K562 (cell line): ENCODE data around the gene SMYD2. TPM values are rescaled to one million over a fixed set of nuclear protein-coding genes. Genes with fewer than 3 reads are reported as not detected.

Experiments used
- ATAC-seq: fragments of 200-7000 bp; cut with Tn5 transposase; 3 replicates; pipeline ENCODE4 v1.9.1; 2020; ENCODE audit warnings: moderate library complexity
- BruUV-seq: library from RNA; stranded (reverse); fragments of 400-500 nt; replicated peaks from 2 replicates; lab custom pipeline; 2021; lab: Mats Ljungman, UMichigan
- CTCF ChIA-PET: fragments of 300-600 bp; formaldehyde crosslinking; extraction: SDS; loops from one replicate; lab custom pipeline; 2021; ENCODE audit warnings: low intra/inter-chr PET ratio; lab: Yijun Ruan, JAX
- POLR2A ChIA-PET: fragments of 300-600, 350-650 bp; sonication (Branson Sonifier 250); formaldehyde crosslinking; extraction: SDS; loops from one replicate; lab custom pipeline; 2021; ENCODE audit warnings: antibody characterized with exemption, inconsistent platforms; lab: Yijun Ruan, JAX
- DNase-seq, 4 experiments: peaks; one replicate each; pipeline versions ENCODE4 v3.0.0 to v3.0.0-alpha.2; 2011 to 2018; ENCODE audit warnings: low spot score in 3 of 4, mixed read lengths in 3 of 4; ENCODE audit errors: extremely low read depth in 1 of 4
- FAIRE-seq: peaks from 2 replicates; lab custom pipeline; 2011; peaks lifted over from hg19 to GRCh38; lab: Jason Lieb, UNC
- H2AFZ ChIP-seq: 2 replicates; pipeline ENCODE4 v1.6.0; 2011; ENCODE audit warnings: low read depth, low read length, control low read depth, inconsistent platforms
- H3K27ac ChIP-seq: fragments of 200-600 bp; 3 replicates; pipeline ENCODE4 v1.8.0; 2011; ENCODE audit warnings: low read depth, mild to moderate bottlenecking, control low read depth, inconsistent platforms, low read length, moderate library complexity, mixed read lengths; ENCODE audit errors: extremely low read depth
- H3K27me3 ChIP-seq, 2 experiments: fragments of 300-600 bp in 1 of 2; 2 replicates in 1 of 2; 3 replicates in 1 of 2; pipeline versions ENCODE4 v1.6.0 to v1.8.0; 2011; ENCODE audit warnings: inconsistent platforms in 2 of 2, low read length in 2 of 2, mild to moderate bottlenecking in 1 of 2, mixed read lengths in 1 of 2, moderate library complexity in 1 of 2; ENCODE audit not compliant: control insufficient read depth in 2 of 2, insufficient read depth in 2 of 2
- H3K36me3 ChIP-seq: fragments of 300-600 bp; 3 replicates; pipeline ENCODE4 v1.8.0; 2011; ENCODE audit warnings: mild to moderate bottlenecking, low read length, inconsistent platforms; ENCODE audit not compliant: control insufficient read depth, insufficient read depth
- H3K4me1 ChIP-seq, 2 experiments: fragments of 200-600 bp in 1 of 2; replicated peaks in 1 of 2; 2 replicates in 1 of 2; 3 replicates in 1 of 2; pipeline versions ENCODE4 v1.5.1 to v1.8.0; 2011; ENCODE audit warnings: inconsistent platforms in 2 of 2, low read length in 2 of 2, mild to moderate bottlenecking in 1 of 2, mixed read lengths in 1 of 2, moderate library complexity in 1 of 2; ENCODE audit not compliant: control insufficient read depth in 2 of 2, insufficient read depth in 2 of 2
- H3K4me2 ChIP-seq: 2 replicates; pipeline ENCODE4 v1.6.1; 2011; ENCODE audit warnings: low read length, control low read depth, inconsistent platforms, mixed read lengths; ENCODE audit not compliant: insufficient read depth
- H3K4me3 ChIP-seq: fragments of 200-600 bp; sonication (generic), shearing (Covaris generic); 2 replicates; pipeline ENCODE4 v1.5.1; 2016; ENCODE audit warnings: control low read depth, inconsistent platforms
- H3K79me2 ChIP-seq: fragments of 200-600 bp; 3 replicates; pipeline ENCODE4 v1.8.0; 2011; ENCODE audit warnings: low read length, inconsistent platforms; ENCODE audit not compliant: control insufficient read depth, insufficient read depth
- H3K9ac ChIP-seq, 2 experiments: 2 replicates each; pipeline versions ENCODE4 v1.6.0 to v1.6.1; 2011; ENCODE audit warnings: low read depth in 2 of 2, low read length in 2 of 2, control low read depth in 1 of 2, inconsistent platforms in 1 of 2, mild to moderate bottlenecking in 1 of 2, mixed read lengths in 1 of 2; ENCODE audit not compliant: insufficient read depth in 1 of 2
- H3K9me1 ChIP-seq: one replicate; pipeline ENCODE4 v1.6.0; 2011; ENCODE audit warnings: inconsistent platforms, mild to moderate bottlenecking, low read length, moderate library complexity; ENCODE audit not compliant: control insufficient read depth, insufficient read depth
- H3K9me3 ChIP-seq: replicated peaks from 2 replicates; pipeline ENCODE4 v1.5.1; 2011; ENCODE audit warnings: low read depth, low read length, inconsistent platforms; ENCODE audit not compliant: control insufficient read depth, insufficient read depth
- H4K20me1 ChIP-seq: replicated peaks from 2 replicates; pipeline ENCODE4 v1.6.1; 2011; ENCODE audit warnings: low read length, inconsistent platforms, mixed read lengths; ENCODE audit not compliant: control insufficient read depth, insufficient read depth
- CREB1 ChIP-seq, 2 experiments: sonication (generic) in 1 of 2; formaldehyde crosslinking in 1 of 2; IDR thresholded peaks; 2 replicates each; pipeline versions ENCODE4 v1.6.1 to v1.8.0; 2012 to 2022; ENCODE audit warnings: inconsistent platforms in 1 of 2, mild to moderate bottlenecking in 1 of 2, missing genetic modification reagents in 1 of 2, moderate library complexity in 1 of 2
- HIVEP1 ChIP-seq: fragments of 250-450 bp; sonication (Bioruptor Pico); IDR thresholded peaks from 2 replicates; pipeline ENCODE4 v1.4.0; 2020; ENCODE audit warnings: mild to moderate bottlenecking
- IRF1 ChIP-seq: sonication (generic); formaldehyde crosslinking; IDR thresholded peaks from 2 replicates; pipeline ENCODE4 v1.8.0; 2022; ENCODE audit warnings: missing genetic modification reagents, mild to moderate bottlenecking, borderline replicate concordance
- KLF16 ChIP-seq: IDR thresholded peaks from 2 replicates; pipeline ENCODE4 v1.6.1; 2016; ENCODE audit warnings: antibody characterized with exemption
- PREB ChIP-seq: sonication (generic); formaldehyde crosslinking; IDR thresholded peaks from 2 replicates; pipeline ENCODE4 v1.8.1; 2023; ENCODE audit warnings: mild to moderate bottlenecking, missing genetic modification reagents
- ZNF347 ChIP-seq: fragments of 450-650 bp; formaldehyde crosslinking; IDR thresholded peaks from 2 replicates; pipeline ENCODE4 v1.4.0; 2020; ENCODE audit warnings: low read depth, mild to moderate bottlenecking, moderate library complexity
- ZNF407 ChIP-seq: fragments of 450-650 bp; IDR thresholded peaks from 2 replicates; pipeline ENCODE4 v1.6.1; 2016; ENCODE audit warnings: low read depth
- ZNF41 ChIP-seq: fragments of 250-450 bp; sonication (Bioruptor Pico); conservative IDR thresholded peaks from 2 replicates; pipeline ENCODE4 v1.4.0; 2020; ENCODE audit warnings: mild to moderate bottlenecking
- WGBS: fragments of 100-300 bp; shearing (Covaris generic); methylation state at CpG from one replicate; pipeline ENCODE4 v1.1.6; 2016; ENCODE audit warnings: low coverage, mixed read lengths; ENCODE audit not compliant: insufficient coverage; ENCODE audit errors: missing lambda C conversion rate; 5-methylcytosine and 5-hydroxymethylcytosine counted together
- in situ Hi-C: fragments of 300-500 bp; cut with MboI; formaldehyde crosslinking; loops from 4 replicates; pipeline ENCODE4 v1.15.0; 2018; ENCODE audit warnings: inconsistent platforms, mixed read lengths
- intact Hi-C: fragments of 100-400 bp; cut with micrococcal nuclease; formaldehyde crosslinking; loops from 2 replicates; pipeline ENCODE4 v1.14.2; 2022
- polyA plus RNA-seq, 8 experiments: library from polyadenylated mRNA; depleted of rRNA in 4 of 8; stranded (reverse) in 5 of 8; unstranded in 3 of 8; fragments of >200 nt; fragmentation: Nextera tagmentation in 2 of 8; fragmentation: Illumina TruSeq in 1 of 8; extraction: Ambion mirVana in 2 of 8; extraction: Trizol in 1 of 8; gene quantifications; 2 replicates each; pipeline versions ENCODE4 v1.2.1 to v1.2.3, GENCODE V29; 2011 to 2014; ENCODE audit warnings: inconsistent platforms in 1 of 8, missing spikeins in 1 of 8
- total RNA-seq, 7 experiments: library from RNA; depleted of rRNA in 6 of 7; stranded (reverse); fragments of >200 nt in 6 of 7; fragmentation: Illumina TruSeq in 2 of 7; extraction: Trizol in 2 of 7; gene quantifications; 2 replicates each; pipeline versions ENCODE4 v1.2.1 to v1.2.3, GENCODE V29; 2011 to 2021; ENCODE audit warnings: low replicate concordance in 1 of 7

The SMYD2 gene
- total and polyA plus RNA-seq, 9 of the 15 experiments (the other 6 are each of a cell fraction or from before 2014, with no cell fraction given) = 13.8 to 81.3 (median 39.9) TPM

GRCh38 chr1:214351551-214352277, 70.8 kb downstream of the SMYD2 start:
- H3K4me1 ChIP-seq = no peaks in the 10 kb centered on the region
- ChIA-PET CTCF (no interaction called here), POLR2A (interaction anchor here (1.0 kb wide), 1 partner anchor 16 kb away, joined by 3 read pairs; no protein-coding TSS in a partner anchor)
- no peaks in the 10 kb centered on the region for H4K20me1 ChIP-seq
- H3K9me3 ChIP-seq = no peaks in the 10 kb centered on the region
- H3K9me1 ChIP-seq = no peaks in the 10 kb centered on the region
- in situ Hi-C loops (no loop called here), intact Hi-C loops (no loop called here)
- 4% methylated on average over 2 of the region's 2 CpGs for WGBS
- H3K36me3 ChIP-seq = no peaks in the 10 kb centered on the region
- H3K27ac ChIP-seq = no peak overlapping the region
- FAIRE-seq (no peak), ATAC-seq (no peak), DNase-seq (no peak)
- H3K79me2 ChIP-seq = no peaks in the 10 kb centered on the region
- H3K4me3 ChIP-seq = no peak overlapping the region
- no peak overlapping the region for H3K9ac ChIP-seq
- no TSS peak for BruUV-seq
- no peak overlapping the region for H2AFZ ChIP-seq
- H3K4me2 ChIP-seq = no peak overlapping the region
- H3K27me3 ChIP-seq = peaks cover 13 to 20% of the 10 kb centered on the region in 2 experiments; a peak in 4 of 5 replicates
- TF ChIP-seq PREB (CRISPR knock-in tag) (no peak), KLF16 (no peak), HIVEP1 (CRISPR knock-in tag) (no peak), CREB1 (IDR thresholded peaks at IDR 0.05) (no peak), CREB1 (CRISPR knock-in tag; IDR thresholded peaks at IDR 0.05) (no peak), ZNF347 (no peak), IRF1 (CRISPR knock-in tag) (no peak), ZNF407 (no peak), ZNF41 (CRISPR knock-in tag) (no peak)
